ENCODE results near the gene DSN1. TPM values are rescaled to one million over a fixed set of nuclear protein-coding genes. Genes with fewer than 3 reads are reported as not detected.

The DSN1 gene
- polyA plus RNA-seq, 3 donors, result 4.9 to 5.2 (median 5.1) TPM

DNA sequence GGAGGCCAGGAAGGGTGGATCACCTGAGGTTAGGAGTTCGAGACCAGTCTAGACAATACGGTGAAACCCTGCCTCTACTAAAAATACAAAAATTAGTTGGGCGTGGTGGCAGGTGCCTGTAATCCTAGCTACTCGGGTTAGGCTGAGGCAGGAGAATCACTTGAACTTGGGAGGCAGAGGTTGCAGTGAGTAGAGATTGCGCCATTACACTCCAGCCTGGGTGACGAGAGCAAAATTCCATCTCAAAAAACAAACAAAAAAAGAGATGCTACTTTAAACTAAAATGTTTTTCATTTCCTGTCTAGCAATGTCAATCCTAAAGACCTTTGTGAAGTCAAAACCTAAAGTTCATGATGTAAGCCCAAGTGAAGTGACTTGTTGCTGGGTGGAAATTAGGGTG lies 12.9 kb downstream of the DSN1 start:
- Mint-ChIP-seq H3K27ac (peak overlapping the region; percentile 43 to 74 (median 51)), H3K4me3 (no peak overlapping the region), H3K9me3 (peaks cover 0 to 3% (median 0%) of the 10 kb centered on the region in 7 donors), H3K4me1 (peaks cover 34% of the 10 kb centered on the region), H3K36me3 (peaks cover 4 to 20% of the 10 kb centered on the region in 2 donors), H3K27me3 (ENCODE audit: low read depth in 3 of 3) (peaks cover 0 to 1% (median 0%) of the 10 kb centered on the region in 3 donors)
- Histone ChIP-seq H3K4me1 (ENCODE audit: control insufficient read depth in 1 of 2, insufficient read depth in 2 of 2, low read length in 2 of 2) (peaks cover 35 to 39% of the 10 kb centered on the region in 2 donors), H3K27me3 (ENCODE audit: control insufficient read depth in 2 of 2, insufficient read depth in 2 of 2, low read length in 2 of 2) (no peaks in the 10 kb centered on the region), H3K36me3 (replicated peaks in 1 of 2; ENCODE audit: control insufficient read depth in 1 of 2, insufficient read depth in 2 of 2, low read length in 2 of 2) (peaks cover 0 to 10% of the 10 kb centered on the region in 2 donors), H3K4me3 (replicated peaks in 1 of 3; ENCODE audit: low read depth in 2 of 3, low read length in 3 of 3) (no peak overlapping the region), H4K20me1 (ENCODE audit: insufficient read depth, low read length) (no peaks in the 10 kb centered on the region), H3K4me2 (replicated peaks; ENCODE audit: extremely low read depth, low read length, poor library complexity, severe bottlenecking) (no peak overlapping the region), H3K9ac (ENCODE audit: insufficient read depth, low read length, poor library complexity, severe bottlenecking) (no peak overlapping the region), H3K27ac (ENCODE audit: low read depth in 1 of 2, low read length in 2 of 2) (peak overlapping the region; percentile 28 to 60), H3K9me3 (replicated peaks in 1 of 2; ENCODE audit: control insufficient read depth in 1 of 2, insufficient read depth in 1 of 2, low read length in 2 of 2) (no peaks in the 10 kb centered on the region), H3K79me2 (ENCODE audit: insufficient read depth, low read length) (no peaks in the 10 kb centered on the region), H2AFZ (ENCODE audit: insufficient read depth, low read depth, low read length, poor library complexity, severe bottlenecking) (no peak overlapping the region)
- intact Hi-C loops (cut with micrococcal nuclease), result no loop called here
- no peak for DNase-seq
- whole genome bisulfite sequencing (ENCODE audit: insufficient coverage), result no CpG with 5 or more reads among the region's 6 CpGs
- TF ChIP-seq, protein P1, sequence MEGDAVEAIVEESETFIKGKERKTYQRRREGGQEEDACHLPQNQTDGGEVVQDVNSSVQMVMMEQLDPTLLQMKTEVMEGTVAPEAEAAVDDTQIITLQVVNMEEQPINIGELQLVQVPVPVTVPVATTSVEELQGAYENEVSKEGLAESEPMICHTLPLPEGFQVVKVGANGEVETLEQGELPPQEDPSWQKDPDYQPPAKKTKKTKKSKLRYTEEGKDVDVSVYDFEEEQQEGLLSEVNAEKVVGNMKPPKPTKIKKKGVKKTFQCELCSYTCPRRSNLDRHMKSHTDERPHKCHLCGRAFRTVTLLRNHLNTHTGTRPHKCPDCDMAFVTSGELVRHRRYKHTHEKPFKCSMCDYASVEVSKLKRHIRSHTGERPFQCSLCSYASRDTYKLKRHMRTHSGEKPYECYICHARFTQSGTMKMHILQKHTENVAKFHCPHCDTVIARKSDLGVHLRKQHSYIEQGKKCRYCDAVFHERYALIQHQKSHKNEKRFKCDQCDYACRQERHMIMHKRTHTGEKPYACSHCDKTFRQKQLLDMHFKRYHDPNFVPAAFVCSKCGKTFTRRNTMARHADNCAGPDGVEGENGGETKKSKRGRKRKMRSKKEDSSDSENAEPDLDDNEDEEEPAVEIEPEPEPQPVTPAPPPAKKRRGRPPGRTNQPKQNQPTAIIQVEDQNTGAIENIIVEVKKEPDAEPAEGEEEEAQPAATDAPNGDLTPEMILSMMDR (IDR thresholded peaks at IDR 0.05), result no peak

- TF ChIP-seq, protein P1 (IDR thresholded peaks at IDR 0.05), result no peak
- intact Hi-C loops (cut with micrococcal nuclease), result loop anchor here in 1 of 2 donors (10.0 kb wide), 1 partner anchor 203 kb away; no protein-coding TSS in a partner anchor
- WGBS (ENCODE audit: insufficient coverage), result no CpG with 5 or more reads among the region's 1 CpG
- Histone ChIP-seq H3K9ac (ENCODE audit: insufficient read depth, low read length, poor library complexity, severe bottlenecking) (no peak overlapping the region), H3K79me2 (ENCODE audit: insufficient read depth, low read length) (no peaks in the 10 kb centered on the region), H3K36me3 (replicated peaks in 1 of 2; ENCODE audit: control insufficient read depth in 1 of 2, insufficient read depth in 2 of 2, low read length in 2 of 2) (peaks cover 0 to 6% of the 10 kb centered on the region in 2 donors), H3K4me3 (replicated peaks in 1 of 3; ENCODE audit: low read depth in 2 of 3, low read length in 3 of 3) (peak overlapping the region in 1 of 3 experiments; percentile 54), H3K4me1 (ENCODE audit: control insufficient read depth in 1 of 2, insufficient read depth in 2 of 2, low read length in 2 of 2) (peaks cover 35 to 39% of the 10 kb centered on the region in 2 donors), H3K4me2 (replicated peaks; ENCODE audit: extremely low read depth, low read length, poor library complexity, severe bottlenecking) (peak overlapping the region; percentile 58), H3K9me3 (replicated peaks in 1 of 2; ENCODE audit: control insufficient read depth in 1 of 2, insufficient read depth in 1 of 2, low read length in 2 of 2) (no peaks in the 10 kb centered on the region), H2AFZ (ENCODE audit: insufficient read depth, low read depth, low read length, poor library complexity, severe bottlenecking) (peak overlapping the region; percentile 61), H3K27me3 (ENCODE audit: control insufficient read depth in 2 of 2, insufficient read depth in 2 of 2, low read length in 2 of 2) (no peaks in the 10 kb centered on the region), H4K20me1 (ENCODE audit: insufficient read depth, low read length) (no peaks in the 10 kb centered on the region), H3K27ac (ENCODE audit: low read depth in 1 of 2, low read length in 2 of 2) (peak overlapping the region in 1 of 2 donors; percentile 82)
- Mint-ChIP-seq H3K27me3 (ENCODE audit: low read depth in 3 of 3) (no peaks in the 10 kb centered on the region), H3K4me3 (no peak overlapping the region), H3K27ac (peak overlapping the region in 5 of 7 donors; percentile 73 to 96 (median 95)), H3K4me1 (peaks cover 41% of the 10 kb centered on the region), H3K36me3 (peaks cover 7 to 23% of the 10 kb centered on the region in 2 donors), H3K9me3 (peaks cover 0 to 3% (median 0%) of the 10 kb centered on the region in 7 donors)
- no peak for DNase-seq
These were observed 15.3 kb downstream of the DSN1 start for GRCh38 chr20:36758276-36758675.
